TTC549 (cell line): ENCODE measurements around the gene S1PR3.
"Not testable (repeated sequence)": the region's sequence is repeated elsewhere in the genome, so short reads cannot be mapped to it uniquely, and the experiment has no call there.

Source experiments
- FAIRE-seq: peaks from 2 replicates; lab custom pipeline; 2012; peaks lifted over from hg19 to GRCh38; lab: Jason Lieb, UNC

S1PR3 gene

GRCh38 chr9:88991066-88992034 is at the start of gene S1PR3:
S1PR3 (plus strand) TSS chr9:88991468; CDS start chr9:89001201, 9,733 bp downstream.
- FAIRE-seq: no peak

GRCh38 chr9:88941586-88941985 is 49.7 kb upstream of the S1PR3 start:
- FAIRE-seq: not testable (repeated sequence)

- FAIRE-seq: no peak
These were observed 48.9 kb upstream of the S1PR3 start for GRCh38 chr9:88942411-88942810.

- no peak for FAIRE-seq
These were observed 45.5 kb upstream of the S1PR3 start for GRCh38 chr9:88945636-88946333.

- FAIRE-seq: no peak
These were observed 43.4 kb upstream of the S1PR3 start for GRCh38 chr9:88947581-88948573.

- no peak for FAIRE-seq
These were observed 41.8 kb upstream of the S1PR3 start for GRCh38 chr9:88949425-88949824.

GRCh38 chr9:88949961-88950340 is 41.3 kb upstream of the S1PR3 start:
- FAIRE-seq: no peak

- FAIRE-seq: no peak
These were observed 40.7 kb upstream of the S1PR3 start for GRCh38 chr9:88950341-88951154.

- no peak for FAIRE-seq
These were observed 40.1 kb upstream of the S1PR3 start for GRCh38 chr9:88951155-88951542.

GRCh38 chr9:88952086-88952615 is 39.1 kb upstream of the S1PR3 start:
- no peak for FAIRE-seq

GRCh38 chr9:88952976-88953375 is 38.3 kb upstream of the S1PR3 start:
- FAIRE-seq: no peak

GRCh38 chr9:88953381-88954029 is 37.8 kb upstream of the S1PR3 start:
- FAIRE-seq: no peak

GRCh38 chr9:88954066-88954465 is 37.2 kb upstream of the S1PR3 start:
- FAIRE-seq: no peak

GRCh38 chr9:88957526-88957925 is 33.7 kb upstream of the S1PR3 start:
- no peak for FAIRE-seq

GRCh38 chr9:88959727-88960469 is 31.4 kb upstream of the S1PR3 start:
- FAIRE-seq: no peak

GRCh38 chr9:88960632-88961031 is 30.6 kb upstream of the S1PR3 start:
- FAIRE-seq: no peak

GRCh38 chr9:88965473-88965872 is 25.8 kb upstream of the S1PR3 start:
- FAIRE-seq: no peak

- no peak for FAIRE-seq
These were observed 24.2 kb upstream of the S1PR3 start for GRCh38 chr9:88966894-88967676.

- no peak for FAIRE-seq
These were observed 22.5 kb upstream of the S1PR3 start for GRCh38 chr9:88968799-88969198.
